Calu3 (cell line): ENCODE measurements around the gene SLC6A6. TPM values are rescaled to one million over a fixed set of nuclear protein-coding genes. Genes with fewer than 3 reads are reported as not detected.
A peak's percentile ranks its signal among the peaks of the same experiment; 100 is the strongest.

Experiments used
- BruUV-seq: library from RNA; stranded (reverse); fragments of 400-500 nt; replicated peaks from 2 replicates; lab custom pipeline; 2021; lab: Mats Ljungman, UMichigan
- CTCF ChIA-PET: fragments of 300-600 bp; sonication (Branson Sonifier 250); formaldehyde crosslinking; loops from one replicate; lab custom pipeline; 2022; ENCODE audit warnings: antibody characterized with exemption; lab: Charles Lee
- DNase-seq: peaks from one replicate; pipeline ENCODE4 v3.0.0; 2022
- H3K27ac Mint-ChIP-seq: one replicate; pipeline ENCODE4 v1.8.0; 2022; ENCODE audit warnings: mixed read lengths; ENCODE audit not compliant: unreplicated experiment
- H3K27me3 Mint-ChIP-seq: one replicate; pipeline ENCODE4 v1.8.0; 2022; ENCODE audit warnings: mixed read lengths; ENCODE audit not compliant: unreplicated experiment
- H3K36me3 Mint-ChIP-seq: one replicate; pipeline ENCODE4 v1.8.0; 2022; ENCODE audit warnings: mild to moderate bottlenecking, moderate library complexity, mixed read lengths; ENCODE audit not compliant: insufficient read depth, unreplicated experiment
- H3K4me1 Mint-ChIP-seq: one replicate; pipeline ENCODE4 v1.8.0; 2022; ENCODE audit warnings: mild to moderate bottlenecking, low read depth, mixed read lengths; ENCODE audit not compliant: unreplicated experiment
- H3K4me3 Mint-ChIP-seq: one replicate; pipeline ENCODE4 v1.8.0; 2022; ENCODE audit warnings: mild to moderate bottlenecking, low read depth, moderate library complexity, mixed read lengths; ENCODE audit not compliant: unreplicated experiment
- H3K9me3 Mint-ChIP-seq: one replicate; pipeline ENCODE4 v1.8.0; 2022; ENCODE audit warnings: low read depth, mixed read lengths; ENCODE audit not compliant: unreplicated experiment
- CTCF ChIP-seq: fragments of 200-600 bp; IDR thresholded peaks from one replicate; pipeline ENCODE4 v1.8.0; 2022; ENCODE audit warnings: antibody characterized with exemption; ENCODE audit not compliant: unreplicated experiment
- intact Hi-C: fragments of 100-400 bp; cut with micrococcal nuclease; formaldehyde crosslinking; loops from one replicate; pipeline ENCODE4 v1.10.0; 2022; ENCODE audit not compliant: unreplicated experiment
- total RNA-seq: library from RNA; stranded (reverse); gene quantifications from 2 replicates; pipeline ENCODE4 v1.2.3, GENCODE V29; 2022

The SLC6A6 gene
- total RNA-seq, 1 experiment from 2014 or later: 46.3 TPM

- CTCF ChIA-PET: interaction anchor here (0.7 to 1.6 kb wide), 4 partner anchors 13 to 213 kb away, joined by 3 to 6 read pairs (median 4); no protein-coding TSS in a partner anchor
- no peak overlapping the region for H3K27ac Mint-ChIP-seq
Observed at GRCh38 chr3:14438929-14439328, 36.5 kb downstream of the SLC6A6 start.

GRCh38 chr3:14439501-14440167 is 37.2 kb downstream of the SLC6A6 start:
- CTCF ChIA-PET: interaction anchor here (0.7 to 1.6 kb wide), 4 partner anchors 13 to 214 kb away, joined by 3 to 6 read pairs (median 4); no protein-coding TSS in a partner anchor
- no peak for TF ChIP-seq CTCF
- H3K27ac Mint-ChIP-seq: no peak overlapping the region
- H3K4me3 Mint-ChIP-seq: peak overlapping the region; percentile 48
- H3K36me3 Mint-ChIP-seq: peaks cover 15% of the 10 kb centered on the region
- no TSS peak for BruUV-seq
- intact Hi-C loops: loop anchor here (2.0 kb wide), 1 partner anchor 13 kb away; no protein-coding TSS in a partner anchor
- H3K4me1 Mint-ChIP-seq: peaks cover 59% of the 10 kb centered on the region
- DNase-seq: peak; percentile 75
- H3K27me3 Mint-ChIP-seq: no peaks in the 10 kb centered on the region
- no peaks in the 10 kb centered on the region for H3K9me3 Mint-ChIP-seq

More at GRCh38 chr3:14438929-14439328, 36.5 kb downstream of the SLC6A6 start:
- no TSS peak for BruUV-seq
- Mint-ChIP-seq H3K4me3 (no peak overlapping the region), H3K4me1 (peaks cover 66% of the 10 kb centered on the region), H3K36me3 (peaks cover 9% of the 10 kb centered on the region), H3K27me3 (no peaks in the 10 kb centered on the region), H3K9me3 (no peaks in the 10 kb centered on the region)
- TF ChIP-seq CTCF: no peak
- intact Hi-C loops: loop anchor here (2.0 kb wide), 1 partner anchor 14 kb away; no protein-coding TSS in a partner anchor
- no peak for DNase-seq

GRCh38 chr3:14440168-14440518 is 37.7 kb downstream of the SLC6A6 start:
- no peak for TF ChIP-seq CTCF
- H3K4me3 Mint-ChIP-seq: peak overlapping the region; percentile 48
- CTCF ChIA-PET: interaction anchor here (1.6 kb wide), 1 partner anchor 18 kb away, joined by 6 read pairs; no protein-coding TSS in a partner anchor
- H3K4me1 Mint-ChIP-seq: peaks cover 54% of the 10 kb centered on the region
- H3K27me3 Mint-ChIP-seq: no peaks in the 10 kb centered on the region
- no peak overlapping the region for H3K27ac Mint-ChIP-seq
- no TSS peak for BruUV-seq
- no peak for DNase-seq
- peaks cover 20% of the 10 kb centered on the region for H3K36me3 Mint-ChIP-seq
- no peaks in the 10 kb centered on the region for H3K9me3 Mint-ChIP-seq
- intact Hi-C loops: no loop called here

GRCh38 chr3:14440531-14441239 is 38.3 kb downstream of the SLC6A6 start:
- no TSS peak for BruUV-seq
- H3K27ac Mint-ChIP-seq: no peak overlapping the region
- DNase-seq: peak; percentile 52

More at GRCh38 chr3:14440531-14441239, 38.3 kb downstream of the SLC6A6 start:
- H3K9me3 Mint-ChIP-seq: no peaks in the 10 kb centered on the region
- peaks cover 49% of the 10 kb centered on the region for H3K4me1 Mint-ChIP-seq
- intact Hi-C loops: no loop called here
- H3K36me3 Mint-ChIP-seq: peaks cover 25% of the 10 kb centered on the region
- no peak for TF ChIP-seq CTCF
- H3K27me3 Mint-ChIP-seq: no peaks in the 10 kb centered on the region
- H3K4me3 Mint-ChIP-seq: peak overlapping the region; percentile 48
- CTCF ChIA-PET: no interaction called here
